DND-41 (cell line): ENCODE data around the gene FBXW5.

Experiments used
- ATAC-seq: fragments of 200-7000 bp; cut with Tn5 transposase; 3 replicates; pipeline ENCODE4 v1.9.1; 2021; ENCODE audit warnings: low read depth; ENCODE audit not compliant: insufficient read depth
- DNase-seq: peaks from one replicate; pipeline ENCODE4 v3.0.0-alpha.2; 2020
- H2AFZ ChIP-seq: 2 replicates; pipeline ENCODE4 v1.6.0; 2012; ENCODE audit warnings: low read depth, low read length
- H3K27ac ChIP-seq: 2 replicates; pipeline ENCODE4 v1.5.1; 2012; ENCODE audit warnings: low read length, inconsistent platforms
- H3K27me3 ChIP-seq: fragments of 200-600 bp; sonication (generic); 2 replicates; pipeline ENCODE4 v1.6.0; 2012; ENCODE audit warnings: low read length, mild to moderate bottlenecking, inconsistent platforms; ENCODE audit not compliant: insufficient read depth, poor library complexity
- H3K36me3 ChIP-seq: 2 replicates; pipeline ENCODE4 v1.5.1; 2012; ENCODE audit warnings: low read length, inconsistent platforms; ENCODE audit not compliant: insufficient read depth
- H3K4me1 ChIP-seq: 2 replicates; pipeline ENCODE4 v1.5.1; 2012; ENCODE audit warnings: mild to moderate bottlenecking, low read length; ENCODE audit not compliant: insufficient read depth
- H3K4me2 ChIP-seq: 2 replicates; pipeline ENCODE4 v1.6.0; 2012; ENCODE audit warnings: mild to moderate bottlenecking, moderate library complexity, low read length, inconsistent platforms; ENCODE audit not compliant: insufficient read depth
- H3K4me3 ChIP-seq, 2 experiments: fragments of 200-600 bp in 1 of 2; shearing (Covaris generic) in 1 of 2; 2 replicates each; pipeline ENCODE4 v1.5.1; 2012 to 2016; ENCODE audit warnings: inconsistent platforms in 2 of 2, low read length in 2 of 2, mild to moderate bottlenecking in 2 of 2, low read depth in 1 of 2, moderate library complexity in 1 of 2
- H3K79me2 ChIP-seq: 2 replicates; pipeline ENCODE4 v1.6.0; 2012; ENCODE audit warnings: low read length, inconsistent platforms; ENCODE audit not compliant: insufficient read depth
- H3K9ac ChIP-seq: 2 replicates; pipeline ENCODE4 v1.6.0; 2012; ENCODE audit warnings: low read depth, mild to moderate bottlenecking, inconsistent platforms, low read length, moderate library complexity
- H3K9me3 ChIP-seq: 2 replicates; pipeline ENCODE4 v1.5.1; 2012; ENCODE audit warnings: low read length, moderate library complexity, mild to moderate bottlenecking, inconsistent platforms; ENCODE audit not compliant: insufficient read depth, severe bottlenecking
- H4K20me1 ChIP-seq: 2 replicates; pipeline ENCODE4 v1.6.0; 2012; ENCODE audit warnings: low read length; ENCODE audit not compliant: insufficient read depth
- CTCF ChIP-seq: IDR thresholded peaks from 2 replicates; pipeline ENCODE4 v1.5.1; 2012; ENCODE audit warnings: borderline replicate concordance, low read length, moderate library complexity, mild to moderate bottlenecking; ENCODE audit not compliant: poor library complexity, severe bottlenecking; ENCODE audit errors: extremely low read depth
- EZH2 ChIP-seq: IDR thresholded peaks from 3 replicates; pipeline ENCODE4 v1.6.1; 2012; ENCODE audit warnings: borderline replicate concordance, low read depth, mild to moderate bottlenecking, moderate library complexity, low read length, inconsistent platforms; ENCODE audit not compliant: severe bottlenecking

FBXW5 gene

DNA sequence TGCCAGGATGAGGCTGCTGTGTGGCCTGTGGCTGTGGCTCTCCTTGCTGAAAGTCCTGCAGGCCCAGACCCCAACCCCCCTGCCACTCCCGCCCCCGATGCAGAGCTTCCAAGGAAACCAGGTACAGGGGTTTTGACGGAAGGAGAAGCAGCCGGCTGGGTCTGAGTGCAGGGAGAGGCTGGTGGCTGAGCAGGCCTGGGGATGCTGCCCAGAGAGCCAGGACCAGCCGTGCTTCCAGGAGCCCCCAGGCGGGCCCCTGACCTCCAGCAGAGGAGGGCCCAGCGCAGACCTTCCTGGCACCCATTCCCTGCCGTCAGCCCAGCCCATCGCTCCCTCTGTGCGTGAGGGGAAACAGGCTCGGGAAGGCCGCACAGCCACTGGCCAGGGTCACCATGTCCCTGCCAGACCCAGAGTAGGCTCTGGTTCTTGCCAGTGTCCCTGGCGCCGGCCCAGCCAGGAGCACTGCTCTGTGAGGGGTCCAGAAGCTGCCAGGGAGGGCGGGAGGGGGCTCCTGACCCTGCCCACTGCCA is 7.8 kb upstream of the FBXW5 start:
- Histone ChIP-seq H3K36me3 (no peaks in the 10 kb centered on the region), H4K20me1 (no peaks in the 10 kb centered on the region), H3K79me2 (no peaks in the 10 kb centered on the region), H3K4me2 (no peak overlapping the region), H3K9ac (no peak overlapping the region), H3K4me3 (no peak overlapping the region), H3K9me3 (no peaks in the 10 kb centered on the region), H3K27me3 (no peaks in the 10 kb centered on the region), H3K27ac (no peak overlapping the region), H3K4me1 (peaks cover 18% of the 10 kb centered on the region), H2AFZ (no peak overlapping the region)
- TF ChIP-seq CTCF = no peak
- no peak for TF ChIP-seq EZH2
- no peak for ATAC-seq
- no peak for DNase-seq

DNA sequence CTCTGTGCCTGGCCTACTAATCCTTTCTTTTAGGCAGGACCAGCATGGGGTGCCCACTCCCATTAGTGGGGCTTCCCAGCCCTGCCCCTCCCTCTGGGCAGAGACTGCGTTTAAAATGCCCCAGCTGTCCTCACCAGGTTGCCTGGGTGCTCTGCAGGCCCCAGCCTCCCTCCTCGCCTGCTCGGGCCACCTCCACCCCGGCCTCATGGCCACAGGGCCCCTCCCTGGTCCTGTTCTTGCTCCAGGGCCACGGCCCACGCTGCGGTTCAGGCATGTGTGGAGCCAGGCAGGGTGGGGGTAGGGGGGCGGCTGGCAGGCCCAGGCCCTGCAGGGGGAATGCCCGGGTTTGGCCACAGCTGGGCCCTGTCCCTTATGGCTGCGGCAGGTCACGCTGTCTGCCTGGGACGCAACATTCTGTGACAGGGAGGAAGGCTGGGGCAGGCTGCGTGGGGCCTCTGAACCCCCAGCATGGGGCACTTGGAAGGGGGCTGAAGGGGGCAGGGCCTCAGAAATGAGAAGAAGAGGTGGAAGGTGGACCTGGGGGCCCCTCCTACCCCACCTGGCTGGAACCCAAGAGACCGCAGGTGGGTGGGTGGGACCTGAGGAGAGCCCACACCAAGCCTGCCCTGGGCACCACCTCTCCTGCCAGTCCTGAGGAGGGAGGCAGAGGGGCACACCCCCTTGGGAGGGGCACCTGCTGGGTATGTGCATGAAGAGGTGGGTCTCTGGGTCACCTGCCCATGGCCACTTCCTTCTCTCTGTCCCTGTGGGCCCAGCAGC is 7.2 kb upstream of the FBXW5 start, which contains the start of gene LCN12:
Gene LCN12, plus strand, starts transcription at position 733 of the 780 bp plus-strand sequence. CDS start 55 bp downstream, outside the sequence.
- Histone ChIP-seq H3K27ac (no peak within 1 kb of the TSS), H3K36me3 (no peaks in the 10 kb centered on the region), H2AFZ (no peak within 1 kb of the TSS), H3K9me3 (no peaks in the 10 kb centered on the region), H3K27me3 (no peaks in the 10 kb centered on the region), H3K4me1 (peaks cover 18% of the 10 kb centered on the region), H3K4me3 (no peak within 1 kb of the TSS), H3K9ac (no peak within 1 kb of the TSS), H3K4me2 (no peak within 1 kb of the TSS), H3K79me2 (no peaks in the 10 kb centered on the region), H4K20me1 (no peaks in the 10 kb centered on the region)
- no peak for DNase-seq
- no peak for TF ChIP-seq EZH2
- no peak for TF ChIP-seq CTCF
- no peak for ATAC-seq

DNA sequence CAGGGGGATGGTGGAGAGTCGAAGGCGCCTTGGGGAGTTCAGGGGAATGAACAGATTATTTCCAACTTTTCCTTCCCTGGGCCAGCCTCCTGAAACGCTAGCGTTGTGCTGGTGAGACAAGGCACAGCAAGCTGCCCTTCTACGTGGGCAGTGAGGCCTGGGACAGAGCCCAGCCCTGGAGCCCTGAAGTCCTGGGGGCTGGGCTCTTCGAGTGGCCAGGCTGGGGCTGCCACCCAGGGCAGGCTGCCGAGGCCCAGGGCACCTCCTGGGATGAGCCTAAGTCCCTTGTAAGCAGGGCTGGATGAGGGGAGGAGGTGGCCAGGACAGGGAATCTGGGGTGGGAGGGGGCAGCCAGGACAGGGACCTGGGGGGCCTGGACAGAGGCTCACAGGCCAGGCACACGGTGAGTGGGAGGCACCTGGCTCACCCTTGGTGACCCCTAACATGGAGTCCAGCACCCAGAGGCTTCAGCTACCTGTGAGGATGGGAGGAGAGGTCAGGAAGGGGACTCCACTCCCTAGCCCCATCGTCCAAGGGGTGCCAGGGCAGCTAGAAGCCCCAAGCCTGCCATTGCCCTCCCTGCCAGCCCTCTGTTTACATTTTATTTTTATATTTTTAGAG is 6.2 kb upstream of the FBXW5 start:
- Histone ChIP-seq H3K36me3 (no peaks in the 10 kb centered on the region), H3K27ac (peak overlapping the region; percentile 65), H3K4me1 (peaks cover 18% of the 10 kb centered on the region), H3K9ac (peak overlapping the region; percentile 77), H3K9me3 (no peaks in the 10 kb centered on the region), H3K79me2 (no peaks in the 10 kb centered on the region), H4K20me1 (no peaks in the 10 kb centered on the region), H2AFZ (peak overlapping the region; percentile 79), H3K4me3 (peak overlapping the region; percentile 15 to 63; a peak in 3 of 4 replicates), H3K4me2 (peak overlapping the region; percentile 83), H3K27me3 (no peaks in the 10 kb centered on the region)
- ATAC-seq (no peak), DNase-seq (no peak)
- no peak for TF ChIP-seq CTCF
- no peak for TF ChIP-seq EZH2
